NCI-H2107 treated with DMSO at 0.1 percent for 48 hours (cell line): Measurements from ENCODE around the gene GRIK5.
"Not testable (repeated sequence)": the region's sequence is repeated elsewhere in the genome, so short reads cannot be mapped to it uniquely, and the experiment has no call there.

ENCODE experiments used
- DNase-seq: peaks from one replicate; lab custom pipeline; 2025; ENCODE audit not compliant: unreplicated experiment; lab: John Stamatoyannopoulos, UW

Gene GRIK5

GRCh38 chr19:42069619-42070351 lies at the start of gene GRIK5:
TSS of gene GRIK5 (minus strand) at chr19:42070206. CDS start at chr19:42065770, 4,436 bp downstream.
- peak; percentile 19 for DNase-seq

DNA sequence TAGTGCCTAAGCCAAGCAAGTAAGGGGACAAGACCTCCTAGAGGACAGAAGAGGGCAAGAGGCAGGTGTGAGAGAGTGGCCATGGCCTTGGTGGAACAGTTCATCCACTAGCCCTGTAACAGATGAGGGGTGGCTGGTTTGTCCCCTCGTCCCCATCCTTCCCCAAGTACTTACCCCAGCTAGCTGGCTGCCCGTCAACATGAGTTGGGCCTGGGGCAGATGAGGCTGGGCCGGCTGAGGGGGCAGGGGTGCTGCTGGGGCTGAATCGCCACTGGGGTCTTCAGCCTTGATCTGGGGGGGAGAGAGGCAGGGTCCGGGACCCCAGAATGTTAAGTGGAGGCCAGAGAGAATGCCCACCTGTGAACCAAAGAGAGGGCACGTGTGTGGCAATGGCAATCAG lies 47.1 kb upstream of the GRIK5 start:
- no peak for DNase-seq

- DNase-seq, result no peak
Measured at GRCh38 chr19:42116308-42117075, 46.5 kb upstream of the GRIK5 start.

DNA sequence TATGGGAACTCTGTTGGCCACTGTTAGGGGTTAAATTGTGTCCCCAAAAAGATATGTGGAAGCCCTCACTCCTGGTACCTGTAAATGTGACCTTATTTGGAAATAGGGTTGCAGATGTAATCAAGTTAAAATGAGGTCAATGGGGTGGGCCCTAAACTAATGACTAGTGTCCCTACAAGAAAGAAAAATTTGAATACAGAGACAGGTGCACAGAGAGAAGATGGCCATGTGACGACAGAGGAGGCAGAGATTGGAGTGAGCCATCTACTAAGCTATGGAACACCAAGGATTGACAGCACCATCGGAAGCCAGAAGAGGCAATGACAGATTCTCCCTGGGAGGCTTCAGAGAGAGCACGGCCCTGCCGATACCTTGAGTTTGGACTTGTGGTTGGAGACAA lies 45.7 kb upstream of the GRIK5 start:
- DNase-seq, result no peak

- no peak for DNase-seq
Measured at GRCh38 chr19:42115219-42115618, 45.2 kb upstream of the GRIK5 start.

DNA sequence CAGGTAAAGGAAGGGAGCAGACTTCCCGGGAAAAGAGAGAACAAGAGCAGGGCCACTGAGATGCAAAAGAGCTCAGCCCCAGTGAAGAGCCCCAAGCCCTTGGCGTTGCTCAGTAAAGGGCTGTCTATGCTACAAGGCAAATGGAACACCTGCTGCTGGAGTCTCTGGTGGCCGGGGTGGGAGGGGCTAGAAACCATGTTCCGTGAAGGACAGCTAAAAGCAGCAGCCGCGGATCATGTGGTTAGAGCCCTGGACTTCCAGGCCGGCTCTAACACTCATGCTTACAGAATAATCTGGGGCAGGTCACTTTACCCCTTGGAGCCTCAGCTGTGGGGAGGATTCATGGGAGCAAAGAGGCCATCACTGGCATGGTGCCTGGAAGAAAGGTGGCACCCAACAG lies 44.4 kb upstream of the GRIK5 start:
- peak; percentile 90 for DNase-seq

DNA sequence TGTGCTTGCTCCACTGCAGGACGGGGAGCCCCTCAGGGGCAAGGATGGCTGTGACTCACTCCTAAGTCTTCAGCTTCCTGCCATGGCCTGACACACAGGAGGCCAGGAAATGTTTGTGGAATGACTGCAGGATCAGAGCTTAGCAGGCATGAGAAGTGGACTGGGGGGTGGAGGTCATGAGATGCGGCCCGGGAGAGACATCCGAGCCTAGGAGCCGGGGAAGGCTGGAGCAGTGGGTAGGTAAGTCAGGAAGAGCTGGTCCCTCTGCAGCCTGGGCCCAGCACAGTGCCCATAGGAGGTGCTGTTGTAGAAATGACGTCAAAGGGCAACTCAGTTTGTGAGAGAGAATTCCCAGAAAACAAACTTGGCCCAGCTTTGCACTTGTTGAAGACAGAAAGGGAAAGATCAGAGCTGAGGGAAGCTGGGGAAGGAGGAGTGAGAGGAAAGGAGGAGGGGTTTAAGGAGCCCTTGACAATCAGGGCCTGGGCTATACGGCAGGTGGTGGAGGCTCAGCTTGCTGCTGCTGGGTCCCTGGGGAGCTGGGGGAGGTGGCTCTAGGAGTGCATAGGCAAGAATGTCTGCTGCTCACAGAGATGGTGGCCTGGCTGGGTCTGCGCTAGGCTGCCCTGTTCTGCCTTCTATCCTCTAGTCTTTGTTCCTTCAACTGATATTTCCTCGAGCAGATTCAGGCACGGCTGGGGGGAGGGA lies 43.8 kb upstream of the GRIK5 start:
- peak; percentile 92 for DNase-seq

GRCh38 chr19:42111811-42112210 lies 41.8 kb upstream of the GRIK5 start:
- DNase-seq, result no peak

GRCh38 chr19:42111384-42111783 lies 41.4 kb upstream of the GRIK5 start:
- DNase-seq, result no peak

DNA sequence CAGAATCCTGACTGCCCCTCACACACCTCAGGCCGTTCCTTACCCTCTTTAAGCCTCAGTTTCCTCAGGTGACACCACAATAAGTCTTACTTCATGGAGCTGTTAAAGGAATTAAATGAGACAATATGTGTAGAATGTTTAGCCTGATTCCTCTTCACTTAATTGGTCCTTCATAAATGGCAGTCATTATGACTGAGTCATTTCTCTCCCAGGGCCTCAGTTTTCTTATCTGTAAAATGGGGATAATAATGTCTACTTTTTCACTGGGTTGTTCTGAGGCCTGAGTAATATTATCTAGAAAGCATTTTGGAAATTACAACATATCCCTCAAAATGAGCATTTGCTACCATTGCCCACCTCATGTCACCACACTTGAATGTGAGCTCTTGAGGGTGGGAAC lies 40.7 kb upstream of the GRIK5 start:
- DNase-seq, result no peak

DNA sequence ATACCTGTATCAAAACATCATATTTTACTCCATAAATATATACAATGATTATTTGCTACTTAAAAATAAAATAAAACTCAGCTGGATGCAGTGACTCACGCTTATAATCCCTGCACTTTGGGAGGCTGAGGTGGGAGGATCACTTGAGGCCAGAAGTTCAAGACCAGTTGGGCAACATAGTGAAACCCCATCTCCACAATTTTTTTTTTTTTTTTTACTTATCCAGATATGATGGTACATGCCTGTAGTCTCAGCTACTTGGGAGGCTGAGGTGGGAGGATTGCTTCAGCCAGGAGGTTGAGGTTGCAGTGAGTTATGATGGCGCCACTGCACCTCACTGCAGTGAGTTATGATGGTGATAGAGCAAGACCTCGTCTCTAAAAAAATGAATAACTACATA lies 39.9 kb upstream of the GRIK5 start:
- DNase-seq, result no peak

DNA sequence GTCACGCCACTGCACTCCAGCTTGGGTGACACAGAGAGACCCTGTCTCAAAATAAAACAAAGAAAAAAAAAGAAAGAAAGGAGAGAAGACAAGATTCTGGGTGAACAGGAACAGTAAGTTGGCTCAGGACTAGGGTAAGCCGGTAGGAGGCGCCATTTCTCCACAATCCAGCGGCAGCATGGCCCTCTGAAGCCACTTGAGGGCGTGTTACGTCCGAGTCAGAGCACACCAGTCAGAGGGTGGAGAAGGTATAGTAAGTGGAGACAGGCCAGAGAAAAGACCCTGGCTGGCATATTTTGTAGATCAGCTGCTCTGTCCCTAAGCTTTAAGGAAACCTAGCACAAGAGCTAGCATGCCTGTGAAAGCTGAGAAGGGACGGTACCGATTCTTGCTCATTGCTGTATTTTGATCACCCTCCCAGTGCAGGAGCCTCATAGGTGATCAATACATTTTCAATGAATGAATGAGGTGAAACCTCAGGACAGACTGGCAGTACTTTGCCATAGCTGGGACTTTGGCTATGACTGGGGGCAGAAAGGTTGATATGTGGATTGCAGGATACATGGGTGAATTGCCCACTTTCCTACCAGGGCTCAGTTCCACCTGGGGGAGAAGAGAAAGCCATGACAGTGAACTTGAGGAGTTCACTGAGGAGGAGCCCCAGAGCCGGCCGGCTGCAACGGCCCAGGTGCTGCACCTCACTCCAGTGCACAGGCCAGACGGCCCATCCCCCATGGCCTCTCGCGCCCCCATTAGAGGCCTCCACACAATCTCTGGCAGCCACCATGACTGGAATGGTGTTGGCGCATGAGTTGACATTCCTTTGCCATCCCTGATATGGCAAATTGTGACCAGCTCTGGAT lies 38.8 kb upstream of the GRIK5 start:
- peak; percentile 83 for DNase-seq

DNA sequence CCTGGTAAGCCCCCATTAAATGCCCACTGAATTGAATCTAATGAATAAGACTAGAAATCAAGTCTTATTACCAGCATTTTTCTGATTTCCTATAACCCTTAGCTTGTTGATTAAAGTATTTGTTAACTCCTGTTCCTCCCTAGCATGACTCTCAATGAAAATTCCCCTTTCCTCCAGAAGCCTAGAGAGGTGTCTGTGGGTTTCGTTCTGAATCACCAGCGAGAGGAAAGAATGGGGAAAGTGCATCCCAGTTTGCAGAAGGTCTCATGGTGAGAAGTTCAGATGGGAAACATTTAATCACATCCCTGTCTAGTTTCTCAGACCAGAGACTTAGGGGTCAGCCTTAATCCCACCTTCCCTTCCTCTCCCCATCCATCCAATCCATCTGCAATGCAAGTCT lies 35.4 kb upstream of the GRIK5 start:
- DNase-seq, result no peak

DNA sequence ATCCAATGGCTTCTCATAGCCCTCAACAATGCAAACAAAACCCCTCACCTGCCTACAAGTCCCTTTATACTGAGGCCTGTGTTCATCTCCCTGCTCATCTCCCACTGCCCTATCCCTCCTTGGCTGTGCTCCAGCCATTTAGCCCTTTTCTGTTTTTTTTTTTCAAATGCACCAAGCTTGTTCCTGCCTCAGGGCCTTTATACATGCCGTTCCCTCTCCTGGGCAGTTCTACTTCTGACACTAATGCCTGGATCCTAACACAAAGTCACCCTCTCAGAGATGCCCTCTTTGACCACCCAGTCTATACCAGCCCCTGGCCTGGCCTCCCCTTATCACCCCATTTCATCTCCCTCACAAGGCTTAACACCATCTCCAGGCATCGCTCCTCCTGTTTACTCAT lies 32.9 kb upstream of the GRIK5 start:
- DNase-seq, result no peak

GRCh38 chr19:42100241-42100640 lies 30.2 kb upstream of the GRIK5 start:
- DNase-seq, result not testable (repeated sequence)

DNA sequence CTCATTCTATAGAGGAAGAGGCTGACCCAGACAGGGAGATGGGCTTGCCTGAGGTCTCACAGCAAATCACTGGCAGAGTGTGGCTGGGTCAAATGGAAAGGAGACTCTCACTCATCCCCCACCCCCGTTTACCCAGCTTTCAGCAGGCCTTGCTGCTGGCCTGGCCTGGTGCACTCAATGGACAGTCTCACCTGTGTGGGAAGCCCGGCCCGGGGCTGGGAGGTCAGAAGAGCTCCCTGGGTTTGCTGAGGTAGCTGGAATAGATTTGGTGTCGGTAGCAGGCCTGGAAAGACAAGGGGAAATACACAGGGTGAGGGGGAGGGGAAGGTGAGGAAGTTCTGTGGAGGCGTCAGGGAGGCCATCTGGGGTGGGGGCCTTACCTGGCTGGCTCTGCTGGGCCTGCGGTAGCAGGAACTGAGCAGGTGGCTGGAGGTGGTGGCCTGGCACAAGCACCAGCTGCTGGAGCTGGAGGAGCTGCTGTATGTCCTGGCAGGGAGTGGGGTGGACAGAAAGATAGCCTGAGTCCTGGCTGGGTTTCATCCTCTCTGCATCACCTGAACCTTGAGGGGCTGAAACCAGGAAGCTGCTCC lies 29.4 kb upstream of the GRIK5 start:
- DNase-seq, result no peak

- no peak for DNase-seq
Measured at GRCh38 chr19:42098781-42099180, 28.8 kb upstream of the GRIK5 start.

- DNase-seq, result no peak
Measured at GRCh38 chr19:42097461-42097860, 27.5 kb upstream of the GRIK5 start.

GRCh38 chr19:42096255-42096837 lies 26.3 kb upstream of the GRIK5 start:
- DNase-seq, result no peak

GRCh38 chr19:42095814-42096230 lies 25.8 kb upstream of the GRIK5 start:
- no peak for DNase-seq
